Skeletal muscle cell (primary cell): ENCODE data around the gene ADAT1.

Source experiments
- DNase-seq: peaks from one replicate; pipeline ENCODE4 v3.0.0-alpha.2; 2010; ENCODE audit warnings: low read depth
- H3K4me3 ChIP-seq: 2 replicates; pipeline ENCODE4 v1.5.1; 2011; ENCODE audit warnings: low read depth, mild to moderate bottlenecking, control low read depth, low read length, moderate library complexity

ADAT1 gene

GRCh38 chr16:75550211-75550662, 72.8 kb downstream of the ADAT1 start:
- no peak overlapping the region for H3K4me3 ChIP-seq
- no peak for DNase-seq
